Epidermal melanocyte (primary cell): ENCODE results near the gene REELD1.

ENCODE experiments used
- DNase-seq: peaks from one replicate; pipeline ENCODE4 v3.0.0; 2011; ENCODE audit warnings: low spot score; ENCODE audit not compliant: insufficient read length

The REELD1 gene

GRCh38 chr4:146265950-146266490, 51.7 kb downstream of the REELD1 start:
- no peak for DNase-seq

GRCh38 chr4:146267826-146268225, 53.5 kb downstream of the REELD1 start:
- DNase-seq = no peak

GRCh38 chr4:146269228-146269653, 54.9 kb downstream of the REELD1 start:
- DNase-seq = no peak

- no peak for DNase-seq
Measured at GRCh38 chr4:146271466-146271865, 57.1 kb downstream of the REELD1 start.

DNA sequence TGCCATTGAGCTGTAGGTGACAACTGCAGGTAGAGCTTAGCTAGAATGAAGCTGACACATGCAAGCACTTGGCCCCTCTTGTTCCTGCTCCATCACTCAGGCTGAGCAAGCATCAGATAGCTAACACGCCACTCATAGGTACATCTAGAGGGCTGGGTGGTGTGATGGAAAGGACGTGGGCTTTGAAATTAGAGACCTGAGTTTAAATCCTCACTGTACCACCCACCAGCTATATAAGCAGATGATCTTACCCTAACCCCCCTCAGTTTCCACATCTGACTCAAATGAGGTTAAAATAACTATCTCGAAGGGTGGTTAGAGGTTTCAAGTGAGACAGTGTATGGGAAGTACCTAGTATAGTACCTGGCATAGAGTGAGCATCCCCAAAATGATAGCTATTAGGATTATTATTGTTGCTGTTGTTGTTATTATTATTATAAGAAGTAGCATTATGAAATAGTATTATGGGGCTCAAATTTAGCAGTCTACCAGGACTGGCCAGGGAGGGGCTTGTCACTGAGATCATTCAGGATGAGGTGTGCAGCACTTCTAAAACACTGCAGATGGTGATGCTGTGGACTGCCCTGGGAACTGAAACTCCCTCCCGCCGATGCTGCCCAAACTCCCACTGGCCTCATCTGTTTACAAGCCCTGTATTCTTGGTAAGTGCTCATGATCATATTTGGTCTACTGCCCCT, 59.0 kb downstream of the REELD1 start:
- DNase-seq = no peak

DNA sequence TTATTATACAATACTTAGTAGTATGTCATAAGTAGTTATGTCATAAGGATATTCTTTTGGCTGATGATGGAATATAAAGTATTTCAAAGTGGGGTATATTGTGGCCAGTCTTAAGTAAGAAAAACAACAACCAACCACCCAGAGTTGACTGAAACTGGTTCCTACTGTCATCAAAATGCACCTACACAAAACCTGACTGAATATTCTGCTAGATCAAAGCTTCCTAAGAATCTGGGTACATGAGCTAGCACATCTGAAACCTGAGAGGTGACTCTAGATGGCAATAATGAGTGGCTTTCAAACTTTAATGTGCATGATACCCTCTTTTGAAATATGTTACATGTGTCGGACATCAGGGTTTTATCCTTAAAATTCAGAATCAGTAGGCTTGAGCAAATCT, 60.4 kb downstream of the REELD1 start:
- DNase-seq = no peak

DNA sequence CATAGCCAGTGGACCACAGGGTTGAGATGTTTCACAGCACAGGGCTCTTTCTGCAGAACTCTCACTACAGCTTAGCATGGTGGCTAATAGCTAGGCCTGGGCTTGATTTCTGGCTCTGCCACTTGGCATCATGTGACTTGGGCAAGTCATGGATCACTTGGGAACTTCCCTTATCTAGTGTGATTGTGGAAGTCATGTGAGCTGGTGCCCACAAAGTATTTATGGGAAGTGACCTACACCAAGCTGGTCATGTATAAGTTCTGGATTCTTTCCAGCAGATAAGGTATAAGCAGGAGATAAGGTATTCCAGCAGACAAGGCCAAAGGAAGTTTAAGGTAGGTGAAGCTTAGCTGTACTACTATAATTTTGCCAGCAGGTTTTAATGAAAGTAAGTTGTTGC, 61.0 kb downstream of the REELD1 start:
- DNase-seq = no peak

- no peak for DNase-seq
Measured at GRCh38 chr4:146278986-146279385, 64.6 kb downstream of the REELD1 start.
